NCI-H524 (cell line): Measurements from ENCODE around the gene YJU2.
"Not testable (repeated sequence)": the region's sequence is repeated elsewhere in the genome, so short reads cannot be mapped to it uniquely, and the experiment has no call there.

Experiments
- DNase-seq, 2 experiments: peaks; one replicate each; lab custom pipeline; 2025; lab: John Stamatoyannopoulos, UW

Gene YJU2

GRCh38 chr19:4246767-4247593 lies at the start of gene YJU2:
Gene YJU2 (plus strand): TSS chr19:4247080. CDS start chr19:4247147, 67 bp downstream.
- peak; percentile 100 for DNase-seq

GRCh38 chr19:4197228-4197624 lies 49.7 kb upstream of the YJU2 start:
- no peak for DNase-seq

- peak in 1 of 2 experiments; percentile 29 for DNase-seq
Observed at GRCh38 chr19:4197625-4198466, 49.0 kb upstream of the YJU2 start.

- DNase-seq = no peak
Observed at GRCh38 chr19:4198467-4199126, 48.3 kb upstream of the YJU2 start.

DNA sequence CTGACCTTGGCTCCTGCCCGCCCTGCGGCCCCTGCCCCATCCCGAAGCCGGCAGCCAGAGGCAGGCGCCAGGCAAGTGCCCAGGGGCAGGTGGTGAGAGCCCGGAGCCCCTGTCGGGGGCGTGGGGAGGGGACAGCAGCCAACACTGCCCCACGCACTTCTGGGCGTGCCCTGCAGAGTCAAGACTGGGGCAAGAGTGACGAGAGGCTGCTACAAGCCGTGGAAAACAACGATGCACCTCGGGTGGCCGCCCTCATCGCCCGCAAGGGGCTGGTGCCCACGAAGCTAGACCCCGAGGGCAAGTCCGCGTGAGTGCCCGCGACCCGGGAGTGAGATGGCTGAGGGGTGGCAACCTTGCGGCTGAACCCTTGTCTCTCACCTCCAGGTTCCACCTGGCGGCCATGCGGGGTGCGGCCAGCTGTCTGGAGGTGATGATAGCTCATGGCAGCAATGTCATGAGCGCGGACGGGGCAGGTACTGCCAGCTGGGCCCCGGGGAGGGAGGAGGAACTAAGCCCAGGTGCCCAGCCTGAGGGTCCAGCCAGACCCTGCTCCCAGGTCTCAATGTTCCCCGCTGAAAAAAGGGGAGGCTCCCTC lies 47.1 kb upstream of the YJU2 start:
- peak in 1 of 2 experiments; percentile 42 for DNase-seq

DNA sequence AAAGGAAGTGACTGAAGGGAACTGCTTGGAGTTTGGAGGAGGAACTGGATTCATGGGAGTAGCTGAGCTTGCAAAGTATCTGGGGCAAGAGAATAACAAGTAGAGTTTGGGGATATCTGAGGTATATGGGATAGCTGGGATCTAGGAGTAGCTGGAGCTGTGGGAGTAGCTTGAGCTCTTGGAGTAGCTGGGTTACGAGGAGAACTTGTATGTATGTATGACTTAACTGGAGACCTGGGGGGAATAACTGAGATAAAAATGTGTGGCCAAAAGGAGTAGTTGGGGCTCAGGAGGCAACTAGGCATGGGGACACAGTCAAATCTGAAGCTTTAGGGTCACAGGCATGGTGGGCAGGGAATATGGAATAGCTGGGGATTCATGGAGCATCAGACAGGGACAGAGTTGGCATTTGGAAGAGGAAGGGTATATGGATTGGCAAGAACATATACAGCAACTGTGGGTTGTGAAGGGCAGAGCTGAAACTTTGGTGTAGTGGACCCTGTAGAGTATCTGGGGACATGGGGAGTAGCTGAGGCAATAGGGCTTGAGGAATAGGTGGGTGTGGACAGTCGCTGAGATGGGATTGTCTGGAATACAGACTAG lies 45.8 kb upstream of the YJU2 start:
- DNase-seq = no peak

- DNase-seq = no peak
Observed at GRCh38 chr19:4201798-4202197, 45.1 kb upstream of the YJU2 start.

DNA sequence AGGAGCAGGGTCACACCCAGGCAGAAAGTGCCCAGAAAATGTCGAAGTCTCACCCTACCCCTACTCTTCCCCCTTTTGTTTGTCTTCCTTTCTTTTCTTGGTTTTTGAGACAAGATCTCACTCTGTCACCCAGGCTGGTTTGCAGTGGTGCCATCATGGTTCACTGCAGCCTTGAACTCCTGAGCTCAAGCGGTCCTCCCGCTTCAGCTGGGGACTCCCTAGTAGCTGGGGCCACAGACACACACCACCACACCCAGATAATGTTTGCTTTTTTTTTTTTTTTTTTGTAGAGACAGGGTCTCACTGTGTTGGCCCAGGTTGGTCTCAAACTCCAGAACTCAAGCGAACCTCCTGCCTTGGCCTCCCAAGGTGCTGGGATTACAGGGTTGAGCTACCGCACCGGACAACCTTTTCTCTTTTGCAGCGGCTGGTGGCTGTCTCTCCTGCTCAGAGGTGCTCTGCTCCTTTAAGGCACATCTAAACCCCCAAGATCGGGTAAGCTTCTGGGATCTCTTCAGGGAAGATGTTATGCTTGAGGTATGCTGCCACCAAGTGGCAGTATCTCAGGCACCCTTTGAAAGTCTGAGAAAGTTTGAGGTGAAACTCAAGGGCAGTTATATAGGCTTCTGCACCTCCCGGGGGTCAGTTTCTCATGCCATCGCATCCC lies 39.9 kb upstream of the YJU2 start:
- no peak for DNase-seq

GRCh38 chr19:4208385-4209094 lies 38.3 kb upstream of the YJU2 start:
- DNase-seq = no peak

GRCh38 chr19:4210166-4210731 lies 36.6 kb upstream of the YJU2 start:
- no peak for DNase-seq

- no peak for DNase-seq
Observed at GRCh38 chr19:4213116-4213515, 33.8 kb upstream of the YJU2 start.

- no peak for DNase-seq
Observed at GRCh38 chr19:4215807-4216206, 31.1 kb upstream of the YJU2 start.

DNA sequence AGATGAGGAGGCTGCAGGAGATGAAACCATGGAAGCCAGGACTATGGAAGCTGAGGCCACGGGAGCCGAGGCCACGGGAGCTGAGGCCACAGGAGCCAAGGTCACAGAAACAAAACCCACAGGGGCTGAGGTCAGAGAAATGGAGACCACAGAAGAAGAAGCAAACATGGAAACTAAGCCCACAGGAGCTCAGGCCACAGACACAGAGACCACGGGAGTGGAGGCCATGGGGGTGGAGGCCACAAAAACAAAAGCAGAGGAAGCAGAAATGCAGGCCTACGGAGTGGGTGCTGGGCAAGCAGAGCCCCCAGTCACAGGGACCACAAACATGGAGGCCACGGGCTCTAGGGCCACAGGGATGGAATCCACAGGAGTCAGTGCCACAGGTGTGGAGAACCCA lies 30.0 kb upstream of the YJU2 start:
- no peak for DNase-seq

DNA sequence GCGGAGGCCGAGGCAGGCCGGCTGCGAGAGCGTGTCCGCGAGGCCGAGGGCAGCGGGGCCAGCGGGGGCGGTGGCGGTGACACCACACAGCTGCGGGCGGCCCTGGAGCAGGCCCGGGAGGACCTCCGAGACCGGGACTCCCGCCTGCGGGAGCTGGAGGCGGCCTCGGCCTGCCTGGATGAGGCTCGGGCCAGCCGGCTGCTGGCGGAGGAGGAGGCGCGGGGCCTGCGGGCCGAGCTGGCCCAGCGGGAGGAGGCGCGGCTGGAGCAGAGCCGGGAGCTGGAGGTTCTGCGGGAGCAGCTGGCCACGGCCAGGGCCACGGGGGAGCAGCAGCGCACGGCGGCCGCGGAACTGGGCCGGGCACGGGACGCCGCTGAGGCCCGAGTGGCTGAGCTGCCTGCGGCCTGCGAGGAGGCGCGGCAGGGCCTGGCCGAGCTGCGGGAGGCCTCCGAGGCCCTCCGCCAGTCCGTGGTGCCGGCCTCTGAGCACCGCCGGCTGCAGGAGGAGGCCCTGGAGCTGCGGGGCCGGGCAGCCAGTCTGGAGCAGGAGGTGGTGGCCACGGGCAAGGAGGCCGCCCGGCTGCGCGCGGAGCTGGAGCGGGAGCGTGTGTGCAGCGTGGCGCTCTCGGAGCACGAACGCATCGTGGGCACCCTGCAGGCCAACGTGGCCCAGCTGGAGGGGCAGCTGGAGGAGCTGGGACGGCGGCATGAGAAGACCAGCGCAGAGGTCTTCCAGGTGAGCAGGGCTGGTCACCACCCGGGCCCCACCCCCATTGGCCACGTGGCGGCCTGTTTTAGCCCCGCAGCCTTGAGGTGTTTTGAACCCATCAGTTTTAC lies 29.2 kb upstream of the YJU2 start:
- DNase-seq = no peak

GRCh38 chr19:4218523-4218922 lies 28.4 kb upstream of the YJU2 start:
- DNase-seq = not testable (repeated sequence)

DNA sequence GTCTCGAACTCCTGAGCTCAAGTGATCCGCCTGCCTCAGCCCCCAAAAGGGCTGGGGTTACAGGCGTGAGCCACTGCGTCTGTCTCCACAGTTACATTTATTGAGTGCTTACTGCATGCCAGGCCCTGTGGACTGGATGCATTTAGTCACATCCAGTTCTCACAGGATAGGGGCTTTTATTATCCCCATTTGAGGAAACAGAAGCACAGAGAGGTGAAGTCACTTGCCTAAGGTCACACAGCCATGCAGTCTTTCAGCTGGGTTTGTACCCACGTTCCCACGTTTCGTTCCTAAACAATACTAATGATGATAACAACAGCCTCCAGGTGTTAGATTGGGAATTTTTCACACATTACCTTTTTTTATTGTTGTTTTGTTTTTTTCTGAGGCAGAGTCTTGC lies 26.7 kb upstream of the YJU2 start:
- DNase-seq = no peak

DNA sequence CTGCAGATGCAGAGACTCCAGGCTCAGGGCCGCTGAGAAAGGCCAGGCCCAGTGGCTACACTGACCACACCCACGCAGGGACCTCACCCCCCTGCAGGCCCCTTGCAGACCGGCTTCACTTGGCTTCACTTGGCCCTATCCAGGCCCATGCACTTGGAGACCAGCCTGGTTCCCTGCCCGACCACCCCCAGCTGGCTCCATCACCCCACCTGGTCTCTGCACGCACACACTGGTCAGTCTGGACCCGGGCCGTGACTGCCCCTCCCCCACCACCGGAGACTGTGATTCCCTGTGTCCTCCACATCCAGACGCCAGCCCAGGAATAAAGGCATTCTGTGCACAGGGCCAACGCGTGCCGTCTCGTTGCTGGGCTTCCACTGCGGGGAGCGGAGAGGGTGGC lies 22.4 kb upstream of the YJU2 start:
- no peak for DNase-seq

GRCh38 chr19:4225885-4226284 lies 21.0 kb upstream of the YJU2 start:
- DNase-seq = no peak

GRCh38 chr19:4227771-4228170 lies 19.1 kb upstream of the YJU2 start:
- DNase-seq = no peak
